Stromal cell of bone marrow (primary cell): Measurements from ENCODE around the gene KHDRBS2.
A peak's percentile ranks its signal among the peaks of the same experiment; 100 is the strongest.

Experiments
- DNase-seq: peaks from one replicate; pipeline ENCODE4 v3.0.0-alpha.2; 2012; ENCODE audit warnings: low read depth

Gene KHDRBS2

DNA sequence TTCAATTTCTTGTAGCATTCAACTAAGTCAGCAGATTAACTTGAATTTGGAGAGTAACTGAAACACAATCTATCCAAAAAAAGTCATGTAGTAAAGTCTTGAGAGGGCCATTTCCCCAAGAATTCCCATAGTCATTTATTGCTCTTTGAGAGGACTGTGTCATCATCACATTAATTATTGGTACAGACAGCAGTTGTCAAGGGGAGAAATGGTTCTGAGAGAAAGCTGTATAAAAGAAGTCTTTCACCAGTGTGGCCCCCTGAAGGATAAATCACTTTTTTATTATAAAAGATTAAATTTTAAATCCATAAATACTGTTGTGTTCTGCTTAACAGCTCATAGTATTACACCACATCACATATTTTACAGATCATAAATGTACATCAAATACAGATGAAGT is 111.5 kb downstream of the KHDRBS2 start:
- DNase-seq = no peak

DNA sequence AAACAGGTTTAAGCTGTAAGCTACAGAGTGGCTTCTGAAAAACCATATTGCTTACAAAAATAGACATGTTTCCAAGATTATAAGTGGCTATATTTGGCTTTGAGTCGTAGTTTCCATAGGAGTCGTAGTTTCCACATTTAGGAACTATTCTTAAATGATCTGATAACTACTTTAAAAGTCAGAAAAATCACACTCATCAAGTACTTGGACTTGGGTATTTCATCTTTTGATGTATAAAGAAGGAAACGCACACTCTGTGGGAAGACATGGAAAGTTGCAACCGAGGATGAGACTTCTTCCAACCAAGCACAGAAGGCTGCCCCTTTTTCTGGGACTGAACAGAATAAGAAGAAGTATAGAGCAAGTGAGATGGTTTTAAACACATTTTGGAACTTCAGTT is 118.3 kb downstream of the KHDRBS2 start:
- DNase-seq = no peak

DNA sequence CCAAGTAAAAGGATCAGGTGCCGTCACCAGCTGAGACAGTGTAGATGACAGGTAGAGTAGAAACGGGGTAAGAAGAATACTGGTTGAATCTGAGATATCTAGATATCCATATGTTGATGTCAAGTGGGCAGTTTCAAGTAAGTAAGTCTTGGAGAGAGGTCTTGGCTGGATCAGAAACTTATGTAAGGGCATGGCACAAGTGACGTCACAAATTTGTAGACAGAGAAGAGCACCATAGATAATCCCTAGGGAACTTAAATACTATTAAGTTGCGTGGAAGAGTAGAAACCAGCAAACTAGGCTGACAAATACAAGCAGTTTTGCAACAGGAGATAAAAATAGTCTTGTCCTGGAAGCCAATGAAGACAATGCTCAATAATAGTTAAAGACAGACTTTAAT is 123.2 kb downstream of the KHDRBS2 start:
- DNase-seq = no peak

DNA sequence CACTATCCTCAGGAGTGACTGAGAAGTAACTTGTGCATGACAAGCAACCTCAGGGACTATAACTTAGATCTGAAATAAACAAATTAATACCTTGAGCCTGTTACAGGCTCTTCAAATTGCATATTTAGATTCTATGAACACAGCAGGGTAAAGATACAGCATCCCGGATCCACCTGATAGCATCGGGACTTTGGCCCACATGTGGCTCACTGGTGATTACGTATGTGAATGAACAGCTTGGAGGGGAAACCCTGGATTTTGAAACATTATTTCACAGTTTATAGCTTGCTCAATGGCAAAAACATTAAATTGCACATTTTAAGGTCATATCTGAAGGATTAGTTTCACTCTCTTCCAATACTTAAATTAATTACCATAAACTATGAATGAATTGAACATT is 133.2 kb downstream of the KHDRBS2 start:
- no peak for DNase-seq

DNA sequence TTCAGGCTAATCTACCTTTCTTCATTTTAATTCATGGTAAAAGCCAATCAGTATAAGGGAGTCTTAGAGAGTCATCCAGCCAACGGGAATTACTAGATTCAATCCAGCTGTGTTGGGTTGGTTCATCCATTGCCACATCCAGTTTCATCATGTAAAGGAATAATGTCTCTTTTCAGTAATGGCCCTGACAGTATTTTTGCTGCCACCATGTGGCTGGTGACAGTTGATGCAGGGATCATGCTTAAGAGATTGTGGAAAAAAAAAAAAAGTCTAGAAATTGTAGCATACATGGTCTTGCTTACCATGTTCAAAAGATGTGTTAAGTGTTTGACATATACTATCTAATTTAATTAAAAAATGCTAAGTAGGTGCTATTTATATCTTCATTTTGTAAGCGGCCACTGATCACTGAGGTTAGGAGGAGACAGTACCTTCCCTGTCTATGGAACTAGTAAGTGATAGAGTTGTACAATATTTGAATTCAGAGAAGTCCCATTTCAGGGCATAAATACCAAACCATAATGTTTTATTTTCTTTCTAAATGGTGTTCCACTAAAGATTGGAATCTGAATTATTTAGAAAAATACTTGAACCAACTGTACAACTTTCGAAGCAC is 135.9 kb downstream of the KHDRBS2 start:
- DNase-seq = peak; percentile 22

DNA sequence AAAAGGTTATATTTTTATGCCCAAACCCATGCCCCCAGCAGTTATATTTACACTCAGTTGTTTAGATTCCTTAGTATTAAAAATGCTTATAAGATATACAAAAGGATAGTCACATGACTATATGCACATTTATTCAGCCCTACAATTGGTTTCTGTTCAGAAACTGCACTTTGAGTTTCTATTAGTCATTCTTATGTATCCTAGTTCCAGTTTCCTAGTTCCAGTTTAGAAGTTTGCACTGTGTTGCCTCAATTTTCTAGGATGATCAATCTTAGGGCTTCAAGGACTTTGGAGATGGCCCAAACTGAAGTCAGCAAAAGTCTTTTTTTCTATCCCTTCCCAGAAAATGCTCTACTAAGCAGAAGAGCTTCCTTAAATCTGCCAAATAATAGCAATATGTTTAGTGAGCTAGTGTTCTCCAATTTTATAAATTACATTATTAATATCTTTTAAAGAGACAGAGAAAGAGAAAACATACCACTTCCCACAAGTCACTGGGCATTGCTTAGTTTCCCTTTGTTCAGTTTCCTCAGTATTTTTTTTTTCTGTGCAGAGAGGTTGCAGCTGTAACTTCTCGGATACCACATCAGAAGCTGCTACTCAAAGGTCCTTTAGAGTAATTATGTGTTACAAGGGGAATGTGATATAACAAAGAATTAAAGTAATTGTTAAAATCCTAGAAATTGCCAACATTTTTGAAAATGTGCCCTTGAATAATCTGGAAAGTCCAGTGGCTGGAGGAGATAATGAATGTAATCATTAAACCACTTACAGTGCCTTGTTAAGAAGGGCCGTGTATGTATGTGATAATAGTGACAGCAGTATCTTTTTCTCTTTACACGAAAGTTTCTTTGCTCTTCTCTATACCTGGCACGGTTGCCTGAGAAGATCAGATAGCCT is 138.8 kb downstream of the KHDRBS2 start:
- no peak for DNase-seq

DNA sequence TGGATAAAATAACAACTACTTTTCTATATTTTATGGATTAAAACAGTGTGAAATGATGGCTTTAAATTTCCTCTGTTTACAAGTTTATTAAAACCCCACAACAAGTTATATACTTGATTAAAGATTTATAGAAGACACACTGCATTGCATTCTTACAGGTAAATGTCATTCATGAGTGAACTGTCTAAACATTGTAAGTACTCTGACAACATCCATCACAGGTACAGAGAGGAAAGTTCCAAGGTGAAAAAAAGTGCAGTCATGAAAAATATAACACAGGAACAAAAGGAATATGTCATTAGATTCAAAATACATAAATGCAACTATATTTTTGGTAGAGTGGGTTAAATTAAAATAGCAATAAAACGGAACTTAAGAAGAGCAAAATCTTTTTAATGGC is 156.9 kb downstream of the KHDRBS2 start:
- no peak for DNase-seq

DNA sequence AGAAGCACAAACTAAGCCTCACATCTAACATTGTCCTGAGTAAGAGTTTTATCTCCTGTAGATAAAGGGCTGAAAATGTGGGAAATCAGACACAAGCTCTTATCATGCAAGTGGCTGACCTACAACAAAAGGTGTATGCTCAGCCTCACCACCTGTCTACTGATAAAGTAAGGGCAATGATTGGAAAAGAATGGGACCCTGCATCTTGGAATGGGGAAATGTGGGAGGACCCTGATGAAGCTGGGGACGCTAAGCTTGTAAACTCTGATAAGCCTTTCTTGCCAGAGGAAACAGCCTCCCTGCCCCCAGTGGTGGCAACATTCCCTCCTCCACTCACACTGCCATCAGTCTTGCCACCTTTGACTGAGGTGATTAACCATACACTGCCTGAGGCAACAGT is 166.6 kb downstream of the KHDRBS2 start:
- no peak for DNase-seq

DNA sequence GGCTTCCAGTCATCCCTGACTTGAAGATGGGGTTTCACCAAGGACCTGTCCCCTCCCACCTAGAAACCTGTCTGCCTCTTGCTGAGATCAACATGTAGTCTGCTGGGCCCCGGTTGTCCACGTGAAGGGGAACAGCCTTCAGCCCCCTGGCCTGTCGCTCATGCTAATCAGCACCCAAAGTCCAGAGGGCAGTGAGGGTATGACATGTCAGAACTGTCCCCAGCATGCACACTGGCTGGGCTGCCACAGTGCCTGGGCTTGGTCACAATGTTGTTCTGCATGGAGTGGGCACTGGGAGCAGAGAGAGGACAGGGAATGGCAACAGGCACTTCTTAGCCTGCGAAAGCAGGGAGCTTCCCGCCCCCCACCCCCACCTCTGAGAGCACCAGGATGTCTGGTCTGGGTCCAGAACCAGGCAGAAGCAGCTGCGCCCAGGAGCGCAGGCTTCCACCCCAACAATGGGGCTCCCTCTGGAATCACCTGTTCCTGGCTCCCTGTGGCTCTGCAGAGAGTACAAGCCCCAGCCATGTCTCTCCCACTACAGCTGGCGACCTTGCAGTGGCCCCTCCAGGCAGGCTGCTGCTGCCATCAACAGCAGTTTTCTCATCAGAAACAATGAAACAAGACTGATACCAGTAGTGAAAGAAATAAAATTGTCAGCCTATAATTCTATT is 182.7 kb downstream of the KHDRBS2 start:
- DNase-seq = no peak

DNA sequence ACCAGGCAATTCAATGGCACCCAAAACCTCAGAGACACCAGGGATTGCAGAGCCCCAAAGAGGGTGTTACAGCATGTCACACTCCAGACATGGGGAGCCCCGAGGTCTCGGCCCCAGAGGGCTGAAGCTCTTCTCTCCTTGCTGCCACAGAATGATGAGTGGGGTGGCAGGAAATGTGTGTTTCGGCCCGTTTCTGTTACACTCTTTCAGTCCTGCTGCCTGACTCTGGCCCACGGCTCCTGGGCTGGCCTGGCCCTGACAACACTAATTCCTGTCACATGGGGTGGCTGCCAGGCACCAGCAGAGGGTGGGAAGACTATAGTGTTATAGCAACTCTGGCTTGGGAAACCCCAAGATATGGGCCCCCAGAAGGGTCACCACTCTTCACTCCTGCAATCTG is 183.6 kb downstream of the KHDRBS2 start:
- no peak for DNase-seq

DNA sequence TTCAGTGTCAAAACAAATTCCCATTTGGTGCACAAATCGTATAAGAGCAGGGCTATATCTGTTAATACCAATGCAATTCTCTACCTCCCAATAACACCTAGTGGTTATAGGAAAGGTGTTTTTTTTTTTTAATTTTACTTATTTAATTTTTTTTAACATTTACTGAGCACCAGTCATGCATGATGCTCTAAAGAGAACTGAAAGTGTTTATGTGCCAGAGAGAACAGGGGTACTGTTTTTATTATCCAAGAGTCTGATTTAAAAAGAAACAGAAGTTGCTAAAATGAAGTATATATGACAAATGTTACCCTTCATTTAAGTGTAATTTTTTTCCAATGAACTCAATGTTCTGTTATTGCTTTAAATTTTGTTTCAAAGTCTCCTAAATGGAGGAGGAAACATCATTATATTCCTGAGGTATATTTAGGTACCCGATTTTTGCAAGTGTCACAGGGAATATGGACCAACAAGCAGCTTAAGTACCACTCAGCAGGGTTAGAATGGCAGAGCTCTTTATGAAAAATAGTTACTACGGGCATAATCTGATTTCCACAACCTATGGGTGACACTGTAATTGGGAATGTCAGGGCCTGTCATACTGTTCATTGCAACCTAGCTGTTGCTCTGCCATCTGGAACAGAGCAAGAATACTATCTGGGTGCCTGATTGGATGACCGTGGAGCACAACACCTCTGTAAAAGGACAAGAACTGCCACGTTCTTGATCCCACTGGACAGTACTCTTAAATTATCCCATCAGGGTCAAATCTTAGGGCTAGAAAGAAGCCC is 195.4 kb downstream of the KHDRBS2 start:
- DNase-seq = no peak

DNA sequence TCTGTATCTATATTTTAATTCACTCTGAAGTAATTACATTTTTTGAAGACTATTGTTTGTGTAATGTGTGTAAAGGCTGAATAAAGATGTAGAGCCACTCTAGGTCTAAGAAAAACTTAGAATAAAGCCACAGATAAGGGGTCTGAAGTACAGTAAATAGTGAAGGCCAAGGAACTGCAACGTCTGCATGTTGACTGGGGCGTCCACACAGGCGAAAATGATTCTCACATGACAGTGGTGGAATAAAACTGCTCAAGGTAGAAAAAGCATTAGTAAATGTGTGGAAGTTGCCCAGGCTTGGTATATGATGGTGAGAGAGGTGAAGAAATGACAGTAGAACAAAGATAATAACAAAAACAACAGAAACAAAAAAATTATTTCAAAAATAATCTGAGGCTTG is 196.2 kb downstream of the KHDRBS2 start:
- DNase-seq = no peak

DNA sequence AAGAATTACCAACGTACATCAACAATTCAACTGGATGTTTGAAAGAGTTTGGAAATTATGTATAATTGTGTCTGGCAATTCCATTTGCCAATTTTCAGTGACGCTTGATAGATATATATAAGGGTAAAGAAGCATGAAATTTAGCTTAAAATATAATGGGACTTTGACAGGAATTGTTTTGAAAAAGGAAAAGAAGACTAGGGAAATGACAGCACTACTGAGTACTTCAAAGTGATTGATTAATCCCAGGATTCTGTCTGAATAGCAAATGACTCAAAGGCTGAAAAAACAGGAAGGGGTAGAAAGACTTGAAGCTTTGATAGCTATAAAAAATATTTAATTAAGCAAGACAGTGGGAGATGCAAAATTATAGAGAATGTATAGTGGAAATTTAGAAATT is 200.0 kb downstream of the KHDRBS2 start:
- no peak for DNase-seq

DNA sequence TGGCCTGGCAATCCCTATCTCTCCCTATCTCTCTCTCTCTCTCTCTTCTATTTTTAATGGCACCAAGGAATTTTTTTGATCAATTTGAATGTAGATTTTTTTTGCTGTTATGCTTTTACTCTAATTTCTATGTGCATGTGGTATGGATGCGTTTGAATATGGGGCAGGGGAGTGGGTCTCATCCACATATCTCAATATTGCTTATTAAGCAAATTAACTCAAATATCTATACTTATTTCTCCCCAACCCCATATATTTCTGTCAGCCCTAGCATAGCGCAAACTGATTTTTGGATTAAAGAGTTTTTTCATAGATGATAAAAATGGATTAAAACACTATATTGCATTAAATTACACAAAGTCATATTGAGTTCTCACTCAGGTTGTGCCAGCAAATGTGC is 210.2 kb downstream of the KHDRBS2 start:
- no peak for DNase-seq

DNA sequence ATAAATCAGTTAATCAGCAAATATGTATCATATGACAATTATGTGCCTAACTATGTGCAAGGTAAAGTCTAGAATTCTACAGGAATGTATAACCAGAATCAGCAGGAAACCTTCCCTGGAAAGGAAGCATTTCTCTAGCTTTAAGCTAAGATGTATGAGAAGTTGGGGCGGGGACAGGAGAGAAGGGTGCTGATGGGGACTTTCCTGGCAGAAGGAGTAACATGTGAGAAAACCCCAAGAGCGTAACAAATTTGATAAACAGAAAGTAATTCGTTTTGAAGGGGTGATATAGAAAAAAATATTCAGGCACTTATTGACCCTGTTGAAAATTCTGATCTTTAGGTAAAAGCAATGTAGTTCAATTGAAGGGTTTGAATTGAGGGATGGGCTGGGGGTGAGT is 226.1 kb downstream of the KHDRBS2 start:
- DNase-seq = no peak

DNA sequence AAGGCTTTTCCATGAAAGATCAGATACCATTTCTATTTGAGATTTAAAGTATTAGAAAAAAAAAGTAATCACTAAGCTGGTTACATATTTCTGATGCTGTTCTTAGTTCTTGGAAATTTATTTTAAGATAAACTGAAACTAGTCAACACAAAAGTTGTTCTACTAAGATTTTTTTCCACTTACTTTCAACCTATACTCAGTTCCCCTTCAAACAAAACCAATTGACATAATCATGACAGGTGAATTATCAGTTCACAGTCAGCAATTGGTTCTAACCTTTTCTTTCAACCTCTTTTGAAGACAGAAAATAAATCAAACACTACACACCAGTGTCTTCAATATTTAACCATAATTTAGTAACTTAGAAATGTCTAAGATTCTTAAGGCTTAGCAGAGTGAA is 228.7 kb downstream of the KHDRBS2 start:
- DNase-seq = no peak

DNA sequence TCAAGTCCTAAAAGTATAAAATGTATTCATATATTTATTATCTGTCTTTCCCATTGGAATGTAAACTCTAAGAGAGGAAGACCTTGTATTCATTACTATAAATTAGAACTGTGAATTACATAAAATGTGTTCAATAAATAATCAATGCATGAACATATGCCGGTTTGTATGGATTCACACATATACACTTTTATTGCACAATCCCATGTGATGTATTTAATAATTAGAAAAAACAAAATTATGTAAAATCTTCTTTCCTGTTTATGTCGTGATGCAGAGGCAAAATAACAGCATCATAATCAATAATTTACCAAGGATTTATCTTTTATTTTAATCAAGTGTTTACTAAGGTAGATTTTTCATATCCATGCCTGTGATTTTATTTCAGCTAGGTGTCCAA is 240.5 kb downstream of the KHDRBS2 start:
- DNase-seq = no peak

DNA sequence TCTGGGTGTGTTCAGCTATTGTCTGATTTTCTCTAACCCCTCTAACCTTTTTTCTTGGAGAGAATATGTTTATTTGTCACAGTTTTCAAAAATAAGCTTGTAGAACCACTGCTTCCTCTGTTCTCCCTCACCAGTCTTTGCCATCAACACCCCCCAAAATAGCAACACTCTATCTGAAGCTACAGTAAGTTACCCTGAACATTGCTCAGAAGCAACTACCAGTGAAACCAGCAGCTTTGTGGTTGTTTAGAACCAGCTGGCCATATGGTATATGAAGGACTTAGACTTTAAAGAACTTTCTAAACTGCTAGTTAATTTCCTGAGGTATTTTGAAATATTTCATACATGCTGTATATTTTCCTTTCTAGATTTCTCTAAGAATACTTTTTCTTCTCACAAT is 242.9 kb downstream of the KHDRBS2 start:
- DNase-seq = no peak

DNA sequence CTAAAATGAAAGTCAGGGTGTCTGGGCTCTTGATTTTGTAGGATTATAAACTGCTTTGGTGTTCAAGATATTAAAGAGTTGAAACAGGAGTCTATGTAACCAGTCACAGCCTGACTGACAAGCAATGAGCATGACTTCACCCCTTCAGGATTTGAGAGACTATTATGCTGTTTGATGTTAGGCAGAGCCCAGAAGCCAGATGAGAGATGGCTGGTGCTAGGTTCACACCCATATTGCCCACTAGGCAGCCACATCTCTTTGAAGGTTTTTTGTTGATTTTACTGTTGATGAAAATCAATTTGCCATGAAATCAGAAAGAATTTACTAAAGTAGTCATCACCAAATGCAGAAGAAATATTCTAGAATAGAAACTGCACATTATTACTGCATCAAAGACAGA is 243.6 kb downstream of the KHDRBS2 start:
- no peak for DNase-seq

DNA sequence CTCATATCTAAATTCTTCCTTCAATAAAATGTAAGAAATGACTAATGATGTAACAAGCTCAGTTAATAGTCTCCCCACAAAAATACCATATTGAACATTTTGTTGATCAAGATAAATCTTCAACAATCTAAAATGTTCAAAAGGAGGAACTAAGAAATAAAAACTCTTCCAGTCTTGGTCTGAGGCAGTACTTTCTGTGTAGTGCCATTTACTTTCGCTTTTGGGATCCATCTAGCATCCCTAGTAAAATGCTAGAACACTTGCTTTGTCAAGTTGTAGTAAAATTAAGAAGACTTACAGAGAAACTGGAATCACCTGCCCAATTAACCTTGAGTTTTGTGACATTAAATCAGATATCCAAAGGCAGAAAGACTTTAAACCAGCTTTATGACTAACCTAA is 246.4 kb downstream of the KHDRBS2 start:
- DNase-seq = no peak

DNA sequence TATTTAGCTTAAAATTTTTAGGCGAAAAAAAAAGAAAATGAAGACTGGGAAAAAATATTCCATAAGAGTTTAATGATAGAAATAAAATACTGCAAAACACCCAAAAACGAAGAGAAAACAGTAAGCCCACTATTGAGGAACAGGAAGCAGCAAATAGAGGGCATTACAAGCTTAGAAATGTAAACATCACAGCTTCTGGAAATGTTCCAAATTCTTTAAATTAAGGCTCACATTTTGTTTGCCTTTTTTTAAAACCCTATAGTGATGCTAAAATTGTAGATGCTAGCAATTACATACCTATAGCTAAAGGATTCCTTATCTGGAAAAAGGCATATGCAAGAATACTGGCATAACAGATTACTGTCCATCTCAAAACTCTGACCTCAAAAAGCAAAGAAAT is 248.6 kb downstream of the KHDRBS2 start:
- DNase-seq = no peak

DNA sequence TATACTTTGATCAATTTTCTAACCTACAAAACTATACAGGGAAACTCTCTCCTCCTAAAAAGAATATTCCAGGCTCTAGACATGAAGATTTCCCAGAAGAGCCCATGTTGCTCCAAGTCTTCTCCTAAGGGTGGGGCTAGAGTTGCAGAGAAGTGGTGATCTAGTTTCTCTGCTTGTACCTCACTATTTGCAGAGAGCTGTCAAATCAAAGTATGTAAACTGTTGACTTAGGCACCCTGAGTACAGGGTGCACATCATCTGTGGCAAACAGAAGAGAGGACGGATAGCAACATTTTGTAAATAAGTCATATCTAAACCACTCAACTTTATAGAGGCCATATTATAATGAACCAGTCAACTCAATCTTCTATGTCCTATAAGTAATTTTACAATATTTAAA is 250.1 kb downstream of the KHDRBS2 start:
- no peak for DNase-seq
